Activated naive CD8-positive, alpha-beta T cell treated with anti-CD3 and anti-CD28 coated beads, Interleukin-2, amount 10 ng/mL, durations not matched to agents 7 days and 5 days (primary cell): ENCODE data around the gene DYSF. TPM values are rescaled to one million over a fixed set of nuclear protein-coding genes. Genes with fewer than 3 reads are reported as not detected.

Experiments used
- ATAC-seq: fragments of 150-1000 bp; cut with Tn5 transposase; one replicate; pipeline ENCODE4 v1.10.0; 2021; ENCODE audit warnings: low read depth, moderate library complexity
- POLR2A ChIA-PET: fragments of 350-600 bp; sonication (Branson Sonifier 250); formaldehyde crosslinking; loops from one replicate; lab custom pipeline; 2021; ENCODE audit warnings: antibody characterized with exemption; lab: Charles Lee
- DNase-seq: peaks from one replicate; pipeline ENCODE4 v3.0.0; 2021
- H3K27ac Mint-ChIP-seq: one replicate; pipeline ENCODE4 v1.8.0; 2022; ENCODE audit warnings: mild to moderate bottlenecking, mixed read lengths
- H3K27me3 Mint-ChIP-seq: one replicate; pipeline ENCODE4 v1.8.0; 2022; ENCODE audit warnings: mild to moderate bottlenecking, moderate library complexity, mixed read lengths
- H3K36me3 Mint-ChIP-seq: one replicate; pipeline ENCODE4 v1.8.0; 2021; ENCODE audit warnings: mild to moderate bottlenecking, mixed read lengths
- H3K4me1 Mint-ChIP-seq: one replicate; pipeline ENCODE4 v1.8.0; 2021; ENCODE audit warnings: mixed read lengths
- H3K4me3 Mint-ChIP-seq: one replicate; pipeline ENCODE4 v1.8.0; 2022; ENCODE audit warnings: mild to moderate bottlenecking, moderate library complexity, mixed read lengths
- H3K9me3 Mint-ChIP-seq: one replicate; pipeline ENCODE4 v1.8.0; 2021; ENCODE audit warnings: mixed read lengths
- total RNA-seq, 2 experiments: library from RNA; stranded (reverse); gene quantifications; one replicate each; pipeline ENCODE4 v1.2.3, GENCODE V29; 2021

The DYSF gene
- total RNA-seq, 2 experiments from 2014 or later = 6.3 to 6.7 TPM

DNA sequence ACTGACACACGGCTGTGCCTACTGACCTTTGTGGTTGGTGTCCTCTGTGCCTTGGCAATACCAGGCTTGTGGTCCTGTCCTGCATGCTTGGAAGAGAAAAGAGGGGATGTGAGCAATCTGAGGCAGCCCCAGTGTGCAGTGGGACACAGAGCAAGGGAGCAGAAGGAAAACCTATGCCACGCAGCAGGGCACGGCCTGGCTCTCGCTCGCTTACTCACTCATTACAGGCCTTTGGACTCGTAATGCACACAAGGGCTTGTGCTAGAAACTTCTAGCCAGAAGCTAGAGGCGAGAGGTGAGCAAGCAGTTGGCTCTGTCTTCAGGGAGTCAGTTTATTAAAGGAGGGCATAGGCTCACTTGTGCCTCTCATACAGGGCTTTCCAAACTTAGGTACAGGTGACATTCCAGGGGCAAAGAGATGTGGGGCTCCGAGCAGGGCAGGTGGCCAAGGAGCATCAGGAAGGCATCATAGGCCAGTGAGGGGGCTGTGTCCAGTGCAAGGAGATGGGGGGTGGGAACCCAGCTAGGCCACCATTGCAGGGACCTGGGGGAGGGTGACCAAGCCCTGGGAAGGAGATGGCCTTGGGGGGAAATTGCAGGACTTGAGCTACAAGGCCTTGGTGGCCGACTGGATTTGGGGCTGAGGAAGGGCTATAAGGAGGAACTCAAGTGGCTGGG is 100.8 kb downstream of the DYSF start:
- Mint-ChIP-seq H3K4me3 (no peak overlapping the region), H3K9me3 (no peaks in the 10 kb centered on the region), H3K4me1 (no peaks in the 10 kb centered on the region), H3K27ac (peak overlapping the region; percentile 2), H3K36me3 (no peaks in the 10 kb centered on the region), H3K27me3 (peaks cover 7% of the 10 kb centered on the region)
- POLR2A ChIA-PET = no interaction called here
- no peak for ATAC-seq
- no peak for DNase-seq

DNA sequence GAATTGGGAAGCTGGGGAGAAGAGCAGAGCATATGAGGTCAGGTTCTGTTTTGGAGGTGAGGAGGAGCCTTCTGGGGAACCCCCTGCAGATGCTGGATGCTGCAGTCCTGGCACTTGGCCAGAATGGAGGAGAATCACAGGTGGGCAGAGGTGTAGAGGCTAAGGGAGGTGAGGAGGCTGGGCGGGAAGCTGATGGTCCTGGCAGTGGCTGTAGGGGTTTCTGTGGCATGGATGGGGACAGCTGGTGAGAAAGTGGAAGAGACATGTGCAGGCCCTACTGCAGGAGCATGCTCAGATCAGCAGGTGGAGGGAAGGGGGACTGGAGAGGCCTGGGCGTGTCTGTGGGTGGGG is 101.3 kb downstream of the DYSF start:
- no peaks in the 10 kb centered on the region for H3K36me3 Mint-ChIP-seq
- peak overlapping the region; percentile 2 for H3K27ac Mint-ChIP-seq
- ATAC-seq (no peak), DNase-seq (no peak)
- H3K27me3 Mint-ChIP-seq = peaks cover 7% of the 10 kb centered on the region
- POLR2A ChIA-PET = no interaction called here
- no peaks in the 10 kb centered on the region for H3K4me1 Mint-ChIP-seq
- H3K4me3 Mint-ChIP-seq = no peak overlapping the region
- no peaks in the 10 kb centered on the region for H3K9me3 Mint-ChIP-seq

DNA sequence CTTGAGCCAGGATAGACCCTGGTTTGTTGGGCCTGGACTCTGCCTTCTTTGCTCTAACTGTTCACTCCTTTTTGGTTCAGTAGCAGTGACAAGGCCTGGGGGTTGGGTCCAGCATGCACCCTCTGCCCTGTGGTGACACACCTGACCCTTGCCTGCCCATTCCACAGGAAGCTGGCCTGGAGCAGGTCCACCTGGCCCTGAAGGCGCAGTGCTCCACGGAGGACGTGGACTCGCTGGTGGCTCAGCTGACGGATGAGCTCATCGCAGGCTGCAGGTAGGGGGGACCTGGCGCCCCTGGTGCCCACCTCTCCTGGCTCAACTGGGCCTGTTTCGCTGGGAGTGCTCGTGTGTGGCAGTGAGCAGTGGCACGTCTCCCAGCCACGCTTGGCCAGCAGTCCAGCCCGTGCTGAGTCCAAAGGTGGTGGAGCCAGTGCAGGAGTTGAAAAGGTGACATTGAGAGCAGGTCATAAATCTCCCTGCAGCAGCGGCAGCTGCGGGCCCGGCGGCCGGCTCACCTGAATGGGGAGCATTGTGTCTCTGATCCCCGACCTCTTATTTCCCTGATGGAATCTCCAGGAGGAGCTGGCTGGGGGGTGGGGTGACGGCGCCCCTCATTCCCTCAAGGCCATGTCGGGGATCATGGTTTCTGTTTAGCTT is 102.6 kb downstream of the DYSF start:
- H3K4me3 Mint-ChIP-seq = no peak overlapping the region
- POLR2A ChIA-PET = no interaction called here
- H3K27ac Mint-ChIP-seq = no peak overlapping the region
- DNase-seq (no peak), ATAC-seq (no peak)
- H3K9me3 Mint-ChIP-seq = no peaks in the 10 kb centered on the region
- H3K36me3 Mint-ChIP-seq = no peaks in the 10 kb centered on the region
- peaks cover 7% of the 10 kb centered on the region for H3K27me3 Mint-ChIP-seq
- no peaks in the 10 kb centered on the region for H3K4me1 Mint-ChIP-seq

DNA sequence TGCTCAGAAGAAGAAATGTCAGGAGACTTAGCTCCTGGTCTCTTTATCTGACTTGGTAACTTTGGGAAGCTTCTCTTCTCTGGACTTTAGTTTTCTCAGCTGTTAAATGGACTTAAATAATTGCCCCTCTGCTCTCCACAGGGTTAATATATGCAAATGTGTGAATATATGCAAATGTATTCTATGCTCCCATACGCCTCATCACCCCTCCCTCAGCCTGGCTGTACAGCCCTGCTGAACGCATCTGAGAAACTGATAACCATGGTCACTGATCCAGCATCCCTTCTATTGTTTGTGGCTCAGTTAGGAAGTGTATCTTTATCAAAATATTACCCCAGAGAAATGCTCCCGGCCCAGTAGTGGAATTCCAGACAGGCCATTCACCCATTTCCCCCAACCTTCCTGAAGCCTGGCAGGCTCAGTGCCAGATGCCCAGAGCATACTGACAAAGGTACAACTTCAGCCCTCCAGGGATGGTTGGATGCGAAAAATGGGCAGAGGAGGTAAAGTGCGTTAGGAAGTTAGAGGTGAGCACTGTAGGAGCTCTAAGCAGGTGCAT is 103.4 kb downstream of the DYSF start:
- no peaks in the 10 kb centered on the region for H3K36me3 Mint-ChIP-seq
- peaks cover 7% of the 10 kb centered on the region for H3K27me3 Mint-ChIP-seq
- H3K4me3 Mint-ChIP-seq = no peak overlapping the region
- no peaks in the 10 kb centered on the region for H3K4me1 Mint-ChIP-seq
- no peak overlapping the region for H3K27ac Mint-ChIP-seq
- DNase-seq (no peak), ATAC-seq (no peak)
- POLR2A ChIA-PET = no interaction called here
- no peaks in the 10 kb centered on the region for H3K9me3 Mint-ChIP-seq

DNA sequence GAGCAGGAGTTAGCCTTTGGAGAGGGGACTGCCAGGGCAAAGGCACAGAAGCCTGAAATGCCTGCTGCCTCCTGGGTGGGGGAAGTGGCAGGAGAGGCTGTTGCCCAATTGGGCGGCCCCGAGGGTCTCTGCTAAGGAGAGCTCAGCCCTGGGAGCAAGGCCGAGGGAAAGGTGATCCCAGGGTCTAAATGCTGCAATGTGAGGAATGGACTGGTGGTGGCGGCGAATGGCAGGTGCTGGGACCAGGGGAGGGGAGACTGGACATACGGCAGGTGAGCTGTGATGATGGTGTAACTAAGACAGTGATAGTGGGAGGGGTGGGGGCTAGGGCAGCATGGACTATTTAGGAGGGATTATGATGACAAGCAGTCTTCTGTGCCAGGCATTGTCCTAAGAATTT is 104.0 kb downstream of the DYSF start:
- ATAC-seq = no peak
- no peaks in the 10 kb centered on the region for H3K4me1 Mint-ChIP-seq

GRCh38 chr2:71558300-71559051 is 105.1 kb downstream of the DYSF start:
- POLR2A ChIA-PET = no interaction called here
- no peak for ATAC-seq
- peaks cover 7% of the 10 kb centered on the region for H3K27me3 Mint-ChIP-seq

More for the DNA sequence above, 104.0 kb downstream of the DYSF start:
- POLR2A ChIA-PET = no interaction called here
- H3K27me3 Mint-ChIP-seq = peaks cover 7% of the 10 kb centered on the region
- no peak overlapping the region for H3K27ac Mint-ChIP-seq
- no peaks in the 10 kb centered on the region for H3K9me3 Mint-ChIP-seq
- H3K4me3 Mint-ChIP-seq = no peak overlapping the region
- DNase-seq = no peak
- no peaks in the 10 kb centered on the region for H3K36me3 Mint-ChIP-seq

DNA sequence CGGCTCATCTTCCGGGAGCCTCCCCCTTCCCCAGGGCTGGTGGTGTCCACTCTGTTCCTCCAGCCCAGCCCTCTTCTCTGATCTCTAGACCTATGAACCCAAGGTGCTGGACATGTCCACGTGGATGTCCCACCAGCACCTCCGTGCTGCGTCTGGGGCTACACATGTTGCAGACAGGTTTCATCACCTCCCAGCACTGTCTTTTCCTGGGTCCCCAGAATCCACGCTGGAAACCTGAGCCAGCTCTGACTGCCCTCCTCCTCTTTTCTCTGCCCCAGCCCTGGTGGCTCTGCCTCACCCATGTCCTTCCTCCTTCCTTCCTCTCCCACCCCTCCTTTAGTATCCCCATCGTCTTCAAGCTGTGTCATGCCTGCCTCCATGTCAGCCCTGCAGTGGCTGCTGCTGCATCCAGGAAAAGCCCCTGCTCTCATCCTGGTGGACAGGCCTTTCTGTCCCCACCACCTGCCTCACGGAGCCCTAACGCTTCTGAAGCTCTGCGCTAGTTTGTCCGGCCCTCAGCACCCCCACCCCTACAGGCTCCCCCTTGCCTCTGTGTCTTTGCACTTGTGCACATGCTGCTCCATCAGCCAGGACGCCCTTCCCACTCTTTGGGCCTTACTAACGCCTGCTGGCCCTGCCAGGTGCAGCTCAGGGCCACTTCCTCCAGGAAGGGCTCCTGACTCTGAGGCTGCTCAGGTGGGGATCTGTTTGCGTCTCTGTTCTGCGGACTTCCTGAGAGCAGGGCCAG is 105.9 kb downstream of the DYSF start:
- no peaks in the 10 kb centered on the region for H3K4me1 Mint-ChIP-seq
- no peak overlapping the region for H3K4me3 Mint-ChIP-seq
- no peaks in the 10 kb centered on the region for H3K9me3 Mint-ChIP-seq
- no peak for ATAC-seq
- DNase-seq = no peak
- no peak overlapping the region for H3K27ac Mint-ChIP-seq
- POLR2A ChIA-PET = no interaction called here
- peaks cover 7% of the 10 kb centered on the region for H3K27me3 Mint-ChIP-seq
- H3K36me3 Mint-ChIP-seq = no peaks in the 10 kb centered on the region

More at GRCh38 chr2:71558300-71559051, 105.1 kb downstream of the DYSF start:
- H3K4me1 Mint-ChIP-seq = no peaks in the 10 kb centered on the region
- no peak overlapping the region for H3K27ac Mint-ChIP-seq
- DNase-seq = no peak
- H3K36me3 Mint-ChIP-seq = no peaks in the 10 kb centered on the region
- no peaks in the 10 kb centered on the region for H3K9me3 Mint-ChIP-seq
- no peak overlapping the region for H3K4me3 Mint-ChIP-seq

- Mint-ChIP-seq H3K4me1 (no peaks in the 10 kb centered on the region), H3K9me3 (no peaks in the 10 kb centered on the region), H3K27ac (no peak overlapping the region), H3K27me3 (peaks cover 7% of the 10 kb centered on the region), H3K4me3 (no peak overlapping the region), H3K36me3 (no peaks in the 10 kb centered on the region)
- DNase-seq (no peak), ATAC-seq (no peak)
- POLR2A ChIA-PET = no interaction called here
Measured at GRCh38 chr2:71559828-71560637, 106.7 kb downstream of the DYSF start.

- Mint-ChIP-seq H3K27me3 (peaks cover 7% of the 10 kb centered on the region), H3K4me3 (no peak overlapping the region), H3K27ac (no peak overlapping the region), H3K9me3 (no peaks in the 10 kb centered on the region), H3K36me3 (no peaks in the 10 kb centered on the region), H3K4me1 (no peaks in the 10 kb centered on the region)
- ATAC-seq (no peak), DNase-seq (no peak)
- POLR2A ChIA-PET = no interaction called here
Measured at GRCh38 chr2:71560638-71561011, 107.3 kb downstream of the DYSF start.

DNA sequence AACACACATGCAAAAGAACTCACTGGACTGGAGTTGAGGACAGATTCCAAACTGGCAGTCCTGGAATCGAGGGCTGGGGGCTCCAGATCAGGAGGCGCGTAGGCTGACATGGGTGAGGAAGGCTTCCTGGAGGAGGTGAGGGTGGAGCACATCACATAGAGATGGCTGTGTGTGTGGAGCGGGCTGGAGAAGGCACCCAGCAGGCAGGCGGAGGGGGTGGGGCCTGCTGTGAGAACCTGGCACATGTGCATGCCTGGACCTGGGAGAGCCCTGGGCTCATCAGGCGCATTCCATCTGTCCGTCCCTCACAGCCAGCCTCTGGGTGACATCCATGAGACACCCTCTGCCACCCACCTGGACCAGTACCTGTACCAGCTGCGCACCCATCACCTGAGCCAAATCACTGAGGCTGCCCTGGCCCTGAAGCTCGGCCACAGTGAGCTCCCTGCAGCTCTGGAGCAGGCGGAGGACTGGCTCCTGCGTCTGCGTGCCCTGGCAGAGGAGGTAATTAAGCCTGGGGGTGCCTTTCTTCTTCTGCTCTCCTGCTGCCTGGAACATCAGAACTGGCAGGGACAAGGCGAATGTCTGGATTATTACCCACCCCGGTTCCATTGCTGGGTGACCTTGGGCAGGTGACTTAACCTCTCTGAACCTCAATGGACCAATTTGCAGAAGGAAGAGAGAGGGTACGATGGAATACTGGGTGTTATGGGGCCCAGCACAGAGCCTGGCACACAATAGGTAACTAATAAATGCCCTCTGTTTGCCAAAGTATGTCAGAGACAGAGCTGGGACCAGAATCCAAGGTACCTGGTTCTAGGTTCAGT is 108.3 kb downstream of the DYSF start:
- POLR2A ChIA-PET = no interaction called here
- DNase-seq (no peak), ATAC-seq (no peak)
- Mint-ChIP-seq H3K4me1 (no peaks in the 10 kb centered on the region), H3K36me3 (no peaks in the 10 kb centered on the region), H3K27ac (no peak overlapping the region), H3K4me3 (no peak overlapping the region), H3K9me3 (no peaks in the 10 kb centered on the region), H3K27me3 (peaks cover 7% of the 10 kb centered on the region)

DNA sequence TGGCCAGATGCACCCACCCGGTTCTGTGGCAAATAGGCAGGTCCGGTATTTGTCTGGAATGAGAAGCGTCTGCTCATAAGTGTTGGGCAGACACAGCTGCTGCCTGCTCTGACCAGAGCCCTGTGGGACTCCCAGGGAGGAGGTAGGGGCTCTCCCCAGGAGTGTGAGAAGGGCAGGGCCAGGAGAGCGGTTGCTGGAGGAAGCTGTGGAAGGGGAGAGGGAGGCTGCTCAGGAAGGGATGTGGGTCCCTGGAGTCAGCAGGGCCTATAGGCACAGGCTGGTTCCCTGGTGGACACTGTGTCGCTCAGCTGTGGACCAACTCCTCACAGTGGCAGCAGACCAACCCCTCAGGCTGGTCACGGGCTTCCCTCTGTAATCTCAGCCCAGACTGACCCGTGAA is 109.2 kb downstream of the DYSF start:
- DNase-seq (no peak), ATAC-seq (no peak)
- no peak overlapping the region for H3K27ac Mint-ChIP-seq
- no peaks in the 10 kb centered on the region for H3K9me3 Mint-ChIP-seq
- POLR2A ChIA-PET = no interaction called here
- no peak overlapping the region for H3K4me3 Mint-ChIP-seq
- H3K4me1 Mint-ChIP-seq = no peaks in the 10 kb centered on the region
- peaks cover 2% of the 10 kb centered on the region for H3K27me3 Mint-ChIP-seq
- no peaks in the 10 kb centered on the region for H3K36me3 Mint-ChIP-seq

GRCh38 chr2:71563872-71564271 is 110.5 kb downstream of the DYSF start:
- DNase-seq (no peak), ATAC-seq (no peak)
- no peaks in the 10 kb centered on the region for H3K36me3 Mint-ChIP-seq
- H3K27me3 Mint-ChIP-seq = no peaks in the 10 kb centered on the region
- no peak overlapping the region for H3K4me3 Mint-ChIP-seq
- H3K4me1 Mint-ChIP-seq = no peaks in the 10 kb centered on the region
- H3K9me3 Mint-ChIP-seq = no peaks in the 10 kb centered on the region
- H3K27ac Mint-ChIP-seq = no peak overlapping the region
- POLR2A ChIA-PET = no interaction called here
